ENCODE measurements around the gene MANF. TPM values are rescaled to one million over a fixed set of nuclear protein-coding genes. Genes with fewer than 3 reads are reported as not detected.

The MANF gene
- total RNA-seq, 4 donors from 2014 or later = 13.7 to 38.3 (median 22.8) TPM

DNA sequence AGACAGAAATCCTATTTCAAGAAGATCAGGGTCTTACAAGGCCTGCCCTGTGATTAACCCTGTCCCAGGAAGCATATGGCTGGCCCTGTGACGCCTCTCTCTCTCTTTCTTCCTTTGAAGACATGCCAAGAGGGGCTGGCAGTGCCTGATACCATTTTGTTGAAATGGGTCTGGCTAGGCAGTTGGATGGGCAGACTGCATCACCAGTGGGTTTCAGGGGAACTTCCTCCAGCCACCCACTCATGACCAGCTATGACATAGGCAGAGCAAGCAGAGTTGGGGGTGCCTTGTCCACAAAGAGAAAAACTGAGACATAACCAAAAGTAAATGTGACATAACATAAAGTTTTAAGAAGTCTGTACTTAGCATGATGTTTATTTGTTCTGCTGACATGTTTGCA is 31.4 kb upstream of the MANF start:
- Histone ChIP-seq H3K36me3 (peaks cover 0 to 62% of the 10 kb centered on the region in 2 donors), H3K9me3 (no peaks in the 10 kb centered on the region), H3K4me3 (no peak overlapping the region), H3K27ac (no peak overlapping the region), H3K4me1 (no peaks in the 10 kb centered on the region), H3K27me3 (no peaks in the 10 kb centered on the region)
- WGBS, 2 donors (ENCODE audit: low coverage in 1 of 2) = 63 to 88% methylated on average over 1 of the region's 1 CpG
- ATAC-seq = no peak
- TF ChIP-seq POLR2AphosphoS5 (IDR thresholded peaks at IDR 0.05) = no peak
- no peak for TF ChIP-seq EP300 (IDR thresholded peaks at IDR 0.05)
- TF ChIP-seq POLR2A (IDR thresholded peaks at IDR 0.05) = no peak
- TF ChIP-seq, protein P1, sequence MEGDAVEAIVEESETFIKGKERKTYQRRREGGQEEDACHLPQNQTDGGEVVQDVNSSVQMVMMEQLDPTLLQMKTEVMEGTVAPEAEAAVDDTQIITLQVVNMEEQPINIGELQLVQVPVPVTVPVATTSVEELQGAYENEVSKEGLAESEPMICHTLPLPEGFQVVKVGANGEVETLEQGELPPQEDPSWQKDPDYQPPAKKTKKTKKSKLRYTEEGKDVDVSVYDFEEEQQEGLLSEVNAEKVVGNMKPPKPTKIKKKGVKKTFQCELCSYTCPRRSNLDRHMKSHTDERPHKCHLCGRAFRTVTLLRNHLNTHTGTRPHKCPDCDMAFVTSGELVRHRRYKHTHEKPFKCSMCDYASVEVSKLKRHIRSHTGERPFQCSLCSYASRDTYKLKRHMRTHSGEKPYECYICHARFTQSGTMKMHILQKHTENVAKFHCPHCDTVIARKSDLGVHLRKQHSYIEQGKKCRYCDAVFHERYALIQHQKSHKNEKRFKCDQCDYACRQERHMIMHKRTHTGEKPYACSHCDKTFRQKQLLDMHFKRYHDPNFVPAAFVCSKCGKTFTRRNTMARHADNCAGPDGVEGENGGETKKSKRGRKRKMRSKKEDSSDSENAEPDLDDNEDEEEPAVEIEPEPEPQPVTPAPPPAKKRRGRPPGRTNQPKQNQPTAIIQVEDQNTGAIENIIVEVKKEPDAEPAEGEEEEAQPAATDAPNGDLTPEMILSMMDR (IDR thresholded peaks at IDR 0.05) = no peak

DNA sequence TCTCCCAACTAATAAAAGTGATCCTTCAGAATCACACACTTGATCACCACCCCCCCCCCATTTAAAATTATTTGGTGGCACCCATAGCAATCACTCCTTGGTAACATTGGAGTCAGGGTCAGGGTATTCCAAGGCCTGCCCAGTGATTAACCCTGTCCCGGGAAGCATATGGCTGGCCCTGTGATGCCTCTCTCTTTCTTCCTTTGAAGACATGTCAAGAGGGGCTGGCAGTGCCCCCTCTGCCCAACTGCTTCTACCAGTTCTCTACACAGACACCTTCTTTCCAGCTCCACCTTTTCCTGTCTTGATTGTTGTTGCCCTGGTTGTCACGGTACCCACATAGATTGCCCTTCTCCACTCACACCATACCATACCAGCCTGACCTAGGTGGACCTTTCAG is 30.9 kb upstream of the MANF start:
- Histone ChIP-seq H3K4me3 (no peak overlapping the region), H3K27ac (no peak overlapping the region), H3K4me1 (no peaks in the 10 kb centered on the region), H3K9me3 (no peaks in the 10 kb centered on the region), H3K36me3 (peaks cover 0 to 66% of the 10 kb centered on the region in 2 donors), H3K27me3 (no peaks in the 10 kb centered on the region)
- 82 to 83% methylated on average over 1 to 2 of the region's 2 CpGs for WGBS, 2 donors (ENCODE audit: low coverage in 1 of 2)
- ATAC-seq = no peak
- TF ChIP-seq EP300 (IDR thresholded peaks at IDR 0.05) (no peak), POLR2AphosphoS5 (IDR thresholded peaks at IDR 0.05) (no peak), POLR2A (IDR thresholded peaks at IDR 0.05) (no peak)
- TF ChIP-seq, protein P1 (IDR thresholded peaks at IDR 0.05) = no peak

DNA sequence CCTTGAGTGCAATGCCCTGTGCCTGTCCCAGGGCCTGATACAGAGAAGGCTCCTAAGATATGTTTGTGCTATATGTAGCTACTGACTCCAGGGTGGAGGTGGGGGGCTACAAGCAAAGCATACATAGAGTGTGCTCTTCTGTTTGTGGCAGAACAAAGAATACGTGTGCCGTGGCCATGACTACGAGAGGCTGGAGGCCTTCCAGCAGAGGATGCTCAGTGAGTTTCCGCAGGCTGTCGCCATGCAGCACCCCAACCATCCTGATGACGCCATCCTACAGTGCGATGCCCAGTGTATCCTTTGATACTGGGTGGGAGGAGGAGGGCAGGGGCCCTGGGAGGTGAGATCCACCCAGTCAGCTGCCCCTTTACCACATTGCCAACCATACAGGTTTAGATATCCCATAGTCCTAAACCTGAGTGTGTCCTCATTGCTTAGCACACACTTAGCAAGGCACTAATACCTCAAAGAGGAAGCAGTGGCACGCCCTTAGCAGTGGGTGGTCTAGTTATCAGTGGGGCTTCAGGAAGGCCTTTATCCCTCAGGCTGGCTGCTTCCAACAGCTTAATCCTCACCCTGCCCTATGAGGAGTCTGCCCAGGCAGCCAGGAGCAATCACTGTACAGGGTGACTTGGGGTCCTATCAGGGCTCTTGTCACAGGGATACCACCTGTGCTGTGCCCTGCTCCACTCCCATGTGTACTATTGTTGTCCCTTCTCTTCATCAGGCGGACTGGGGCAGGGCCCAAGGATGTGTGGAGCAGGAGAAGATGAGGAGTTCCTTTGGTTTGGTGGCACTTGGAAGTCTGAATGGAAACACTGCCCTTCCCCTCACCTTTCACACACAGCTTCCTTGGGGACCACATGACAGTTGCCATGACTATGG is 30.1 kb upstream of the MANF start:
- no peak for ATAC-seq
- WGBS, 2 donors (ENCODE audit: low coverage in 1 of 2) = 100% methylated on average over 1 to 3 of the region's 9 CpGs
- Histone ChIP-seq H3K9me3 (no peaks in the 10 kb centered on the region), H3K4me1 (no peaks in the 10 kb centered on the region), H3K36me3 (peaks cover 0 to 73% of the 10 kb centered on the region in 2 donors), H3K27ac (no peak overlapping the region), H3K27me3 (no peaks in the 10 kb centered on the region), H3K4me3 (no peak overlapping the region)
- TF ChIP-seq, protein P1 (IDR thresholded peaks at IDR 0.05) = no peak
- no peak for TF ChIP-seq POLR2A (IDR thresholded peaks at IDR 0.05)

DNA sequence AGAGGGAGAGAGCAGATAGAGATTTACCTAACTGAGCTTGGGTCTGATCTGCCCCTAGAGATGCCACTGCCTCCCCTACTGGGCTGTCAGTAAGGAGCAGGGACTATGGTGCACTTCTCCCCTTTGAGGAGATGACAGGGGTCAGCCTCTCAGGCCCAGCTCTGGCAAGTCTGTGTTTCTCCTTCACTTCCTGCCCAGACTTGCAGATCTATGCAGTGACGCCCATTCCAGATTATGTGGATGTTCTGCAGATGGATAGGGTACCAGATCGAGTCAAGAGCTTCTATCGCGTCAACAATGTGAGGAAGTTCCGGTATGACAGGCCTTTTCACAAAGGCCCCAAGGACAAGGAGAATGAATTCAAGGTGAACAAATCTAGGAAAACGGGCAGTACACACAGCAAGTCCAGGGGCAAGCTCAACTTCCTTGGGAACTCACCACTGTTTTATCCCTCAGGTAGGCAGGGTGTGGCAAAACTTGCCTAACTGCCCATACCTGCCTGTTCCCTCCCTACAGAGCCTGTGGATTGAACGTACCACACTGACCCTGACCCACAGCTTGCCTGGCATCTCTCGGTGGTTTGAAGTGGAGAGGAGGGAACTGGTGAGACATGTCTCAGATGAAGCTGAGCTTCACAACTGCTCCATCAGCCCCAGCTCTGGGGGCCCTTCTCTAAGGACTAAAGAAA is 29.1 kb upstream of the MANF start:
- Histone ChIP-seq H3K4me1 (no peaks in the 10 kb centered on the region), H3K4me3 (no peak overlapping the region), H3K27me3 (no peaks in the 10 kb centered on the region), H3K9me3 (no peaks in the 10 kb centered on the region), H3K36me3 (peaks cover 0 to 76% of the 10 kb centered on the region in 2 donors), H3K27ac (no peak overlapping the region)
- TF ChIP-seq POLR2AphosphoS5 (IDR thresholded peaks at IDR 0.05) = no peak
- TF ChIP-seq, protein P1 (IDR thresholded peaks at IDR 0.05) = no peak
- ATAC-seq = no peak
- WGBS, 2 donors (ENCODE audit: low coverage in 1 of 2) = 54 to 86% methylated on average over 2 to 3 of the region's 8 CpGs

Data from gastroesophageal sphincter (tissue), 4 donors.